LHCN-M2 (cell line): Measurements from ENCODE around the gene ABLIM2. TPM values are rescaled to one million over a fixed set of nuclear protein-coding genes. Genes with fewer than 3 reads are reported as not detected.

ENCODE experiments used
- DNase-seq: peaks from one replicate; pipeline ENCODE4 v3.0.0-alpha.2; 2012; ENCODE audit warnings: low read depth
- total RNA-seq: library from RNA; depleted of rRNA; stranded (reverse); fragments of >200 nt; gene quantifications from 2 replicates; pipeline ENCODE4 v1.2.3, GENCODE V29; 2014

The ABLIM2 gene
- total RNA-seq, 1 experiment from 2014 or later: 2.6 TPM

DNA sequence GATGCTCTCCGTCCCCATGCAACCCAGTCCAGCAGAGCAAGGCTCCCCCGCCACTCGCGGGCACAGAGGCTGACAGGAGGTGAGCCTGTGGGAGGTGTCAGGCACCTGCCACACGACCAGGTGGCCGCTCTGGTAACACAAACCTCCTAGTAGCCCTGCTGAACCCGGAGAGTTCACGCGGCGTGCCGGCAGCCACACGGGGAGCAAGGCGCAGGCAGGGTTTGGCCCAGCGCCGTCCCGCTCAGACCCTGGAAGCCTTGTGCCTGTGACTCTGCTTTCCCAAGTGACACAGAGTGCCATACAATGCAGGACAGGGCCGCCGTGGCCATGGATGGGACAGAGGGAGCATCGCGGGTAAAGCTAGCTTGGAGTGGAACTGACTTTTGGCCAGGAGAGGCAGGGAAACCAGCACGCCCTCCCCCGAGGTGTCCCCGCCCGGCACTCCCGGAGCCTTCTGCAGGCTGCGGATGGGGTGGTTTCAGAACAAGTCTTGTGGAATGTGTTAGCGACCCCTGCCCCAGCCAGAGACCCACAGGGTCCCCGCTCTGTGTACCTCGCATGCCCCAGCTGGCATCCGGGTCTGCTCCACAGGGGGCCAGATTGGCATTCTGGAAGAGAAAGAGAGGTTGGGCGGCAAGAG, 174.2 kb downstream of the ABLIM2 start:
- no peak for DNase-seq

GRCh38 chr4:7983296-7983695, 175.3 kb downstream of the ABLIM2 start:
- DNase-seq: no peak

DNA sequence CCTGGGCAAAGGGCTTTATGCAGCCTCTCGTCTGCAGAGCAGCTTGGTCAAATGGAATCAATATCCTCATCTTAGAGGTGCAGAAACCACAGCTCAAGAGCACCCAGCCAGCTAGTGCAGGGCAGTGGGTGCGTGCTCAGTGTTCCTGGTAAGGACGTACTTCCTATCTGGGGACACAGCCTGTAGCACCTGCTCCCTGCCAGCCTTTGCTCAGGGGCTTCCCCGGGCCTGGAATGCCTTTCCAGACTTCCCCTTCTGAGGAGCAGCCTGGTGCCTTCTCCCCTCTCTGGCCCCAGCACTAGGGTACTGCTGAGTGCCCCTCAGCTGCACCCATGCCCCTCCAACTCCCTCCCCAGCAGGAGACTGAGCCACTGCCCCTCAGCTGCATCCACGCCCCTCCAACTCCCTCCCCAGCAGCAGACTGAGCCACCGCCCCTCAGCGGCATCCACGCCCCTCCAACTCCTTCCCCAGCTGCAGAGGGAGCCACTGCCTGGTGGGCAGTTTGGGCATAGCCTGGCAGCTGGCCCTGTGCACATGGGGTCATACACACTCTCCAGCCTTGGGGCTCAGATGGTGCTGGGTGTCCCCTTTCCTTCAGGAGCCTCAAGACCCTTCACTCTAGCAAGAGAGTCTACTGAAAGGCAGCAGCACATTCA, 176.7 kb downstream of the ABLIM2 start:
- DNase-seq: no peak

DNA sequence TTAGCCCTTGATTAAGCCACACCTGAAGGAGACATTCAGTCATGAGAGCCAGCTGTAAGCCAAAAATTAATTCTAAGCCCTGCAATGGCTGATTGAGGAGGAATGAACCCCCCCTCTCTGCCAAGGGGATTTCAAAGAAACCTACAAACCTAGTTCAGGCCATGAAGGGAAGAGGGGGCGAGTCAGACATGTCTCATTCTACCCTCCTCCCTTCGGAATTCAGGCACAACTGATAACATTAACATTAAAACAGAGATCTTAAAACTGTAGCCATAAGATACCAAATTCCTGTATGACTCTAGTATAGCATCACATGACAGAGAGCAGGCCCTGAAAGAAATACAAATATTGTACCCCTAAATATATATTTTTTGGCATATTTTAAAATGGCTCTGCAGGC, 178.6 kb downstream of the ABLIM2 start:
- DNase-seq: no peak

GRCh38 chr4:7979652-7979968, 179.0 kb downstream of the ABLIM2 start:
- no peak for DNase-seq

DNA sequence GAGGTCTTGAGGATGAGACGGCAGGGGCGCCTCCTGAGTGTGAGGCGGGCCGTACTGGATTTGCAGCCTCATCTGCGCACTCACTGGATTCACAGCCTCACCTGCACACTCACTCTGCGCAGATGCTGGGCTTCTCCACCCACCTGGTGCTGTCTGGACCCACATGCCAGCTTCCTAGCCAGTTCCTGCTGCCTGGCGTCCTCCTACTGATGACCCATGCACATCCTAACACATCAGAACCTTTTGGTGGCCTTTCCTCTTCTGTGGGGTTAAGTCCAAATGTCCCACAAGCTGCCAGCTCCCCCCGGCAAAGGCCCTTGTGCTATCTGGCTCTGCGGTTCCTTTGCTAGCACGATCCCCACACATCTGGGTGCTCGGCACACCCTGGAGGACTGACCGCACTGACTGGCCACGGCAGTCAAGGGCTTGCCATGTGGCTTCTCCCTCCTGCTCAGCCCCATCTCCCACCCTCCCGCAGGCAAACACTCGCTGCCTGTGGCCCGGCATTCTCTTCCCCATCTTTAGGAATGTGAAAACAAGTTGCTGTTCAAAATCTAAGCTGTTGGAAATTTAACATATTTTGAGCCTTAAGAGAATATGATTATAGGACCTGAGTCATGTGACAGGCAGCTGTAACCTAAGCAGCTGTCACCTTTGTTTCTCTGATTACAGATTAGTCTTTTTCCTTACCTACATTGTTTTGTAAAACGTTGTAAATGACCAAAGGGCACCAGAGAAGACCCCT, 179.5 kb downstream of the ABLIM2 start:
- no peak for DNase-seq

DNA sequence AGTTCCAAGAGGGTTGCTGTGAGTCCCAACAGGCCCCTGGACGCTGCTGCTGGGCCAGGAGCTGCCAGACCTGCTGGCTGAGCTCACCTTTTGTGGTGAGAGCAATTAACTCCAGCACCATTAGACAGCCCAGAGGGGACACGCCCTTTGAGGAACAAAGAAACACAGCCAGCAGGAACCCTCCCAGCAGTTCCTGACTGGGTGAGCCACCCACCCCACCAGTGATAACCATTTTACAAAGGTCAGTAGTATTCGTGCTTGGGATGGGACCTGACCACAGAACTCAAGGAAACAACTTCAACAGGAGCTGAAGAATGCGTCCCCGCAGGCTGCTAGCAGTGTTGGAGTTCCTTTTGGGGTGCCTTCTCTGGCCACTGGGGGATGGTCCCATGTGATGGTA, 180.1 kb downstream of the ABLIM2 start:
- no peak for DNase-seq

DNA sequence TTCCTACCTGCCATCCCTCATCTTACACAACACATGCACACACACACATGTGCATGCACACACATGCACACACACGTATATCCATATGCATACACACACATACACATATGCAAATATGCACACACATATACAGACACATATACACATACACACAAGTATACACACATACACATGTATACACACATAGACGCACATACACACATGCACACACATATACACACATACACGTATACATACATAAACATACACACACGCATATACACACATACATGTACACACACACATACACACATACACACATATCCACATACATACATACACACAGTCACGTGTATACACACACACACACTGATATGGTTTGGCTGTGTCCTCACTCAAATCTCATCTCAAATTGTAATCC, 182.0 kb downstream of the ABLIM2 start:
- DNase-seq: no peak

GRCh38 chr4:7976025-7976424, 182.6 kb downstream of the ABLIM2 start:
- DNase-seq: no peak

DNA sequence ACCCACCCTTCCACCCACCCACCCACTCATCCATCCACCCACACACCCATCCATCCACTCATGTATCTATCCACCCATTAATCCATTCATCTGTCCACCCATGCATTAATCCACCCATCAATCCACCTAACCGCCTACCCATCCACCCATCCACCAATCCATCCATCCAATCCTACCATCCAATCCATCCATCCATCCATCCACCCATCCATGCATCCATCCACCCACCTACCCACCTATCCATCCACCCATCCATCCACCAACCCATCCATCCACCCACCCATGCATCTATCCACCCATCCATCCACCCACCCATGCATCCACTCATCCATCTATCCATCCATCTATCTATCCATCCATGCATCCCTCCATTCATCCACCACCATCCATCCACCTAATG, 184.2 kb downstream of the ABLIM2 start:
- no peak for DNase-seq

DNA sequence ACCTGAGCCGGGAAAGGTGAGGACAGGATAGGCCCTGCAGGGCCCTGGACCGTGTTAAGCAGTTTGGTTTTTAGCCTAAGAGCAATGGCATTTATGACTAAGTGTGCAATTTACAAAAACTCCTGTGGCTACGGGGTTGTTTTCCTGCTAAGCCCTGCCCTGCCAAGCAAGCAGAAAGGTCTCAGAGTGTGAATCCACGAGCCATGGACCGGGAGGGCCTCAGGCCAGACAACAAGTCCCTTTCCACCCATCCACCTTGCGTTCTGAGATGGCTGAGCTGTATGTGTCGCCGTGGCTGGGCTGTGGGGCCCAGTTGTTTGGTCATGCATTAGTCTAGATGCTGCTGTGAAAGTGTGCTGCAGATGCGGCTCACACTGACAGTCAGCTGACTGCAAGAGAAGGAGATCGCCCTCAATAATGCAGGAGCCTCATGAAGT, 185.1 kb downstream of the ABLIM2 start:
- DNase-seq: no peak

GRCh38 chr4:7971881-7972500, 186.6 kb downstream of the ABLIM2 start:
- no peak for DNase-seq

DNA sequence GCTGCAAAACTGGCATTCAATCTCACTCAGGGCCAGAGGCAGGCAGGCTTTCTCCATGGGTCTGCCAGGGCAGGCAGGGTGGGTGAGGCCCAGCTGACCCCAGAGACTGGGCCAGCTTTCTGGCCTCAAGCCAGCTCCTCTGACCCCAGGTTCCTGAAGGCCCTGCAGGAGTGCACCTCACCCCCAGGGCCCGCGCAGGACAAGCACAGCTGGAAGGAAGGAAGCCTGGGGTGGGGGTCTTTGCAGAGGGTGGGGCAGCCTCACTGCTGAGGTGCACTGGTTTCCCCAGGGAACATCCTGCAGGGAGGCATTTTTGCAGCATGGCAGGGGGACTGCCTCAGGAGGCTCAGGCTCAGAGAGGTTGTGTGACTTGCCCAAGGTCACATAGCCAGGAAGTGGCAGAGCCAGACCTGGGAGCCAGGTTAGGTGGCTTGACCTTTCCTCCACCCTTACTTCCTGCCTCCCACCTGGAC, 187.4 kb downstream of the ABLIM2 start:
- no peak for DNase-seq

DNA sequence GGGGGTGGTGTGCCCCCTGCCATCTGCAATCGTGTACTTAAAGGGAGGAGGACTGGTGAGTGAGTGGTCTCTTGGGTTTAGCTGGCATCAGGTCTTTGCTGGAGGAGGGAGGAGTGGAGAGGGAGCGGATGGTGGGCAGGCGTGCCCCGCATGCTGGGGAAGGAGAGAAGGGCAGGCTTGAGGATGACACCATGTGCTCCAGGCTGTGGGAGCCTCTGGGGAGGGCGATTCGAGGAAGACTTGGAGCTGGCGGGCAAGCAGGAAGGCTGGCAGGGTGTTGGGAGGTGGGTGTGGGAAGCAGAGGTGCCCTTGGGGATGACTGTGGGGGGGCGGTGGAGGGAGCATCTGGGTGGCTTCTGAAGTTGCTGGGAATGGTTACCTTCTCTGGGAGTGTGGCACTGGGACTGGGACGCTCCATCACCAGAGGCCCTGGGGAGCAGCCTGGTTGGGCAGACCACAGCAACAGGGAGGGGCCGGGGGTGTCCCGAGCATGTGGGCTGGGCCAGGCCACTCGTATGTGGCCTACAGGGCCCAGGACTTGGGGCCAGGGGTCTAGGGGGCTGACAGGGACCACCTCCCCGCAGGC, 188.2 kb downstream of the ABLIM2 start:
- no peak for DNase-seq

GRCh38 chr4:7968262-7968896, 190.2 kb downstream of the ABLIM2 start:
- DNase-seq: no peak

DNA sequence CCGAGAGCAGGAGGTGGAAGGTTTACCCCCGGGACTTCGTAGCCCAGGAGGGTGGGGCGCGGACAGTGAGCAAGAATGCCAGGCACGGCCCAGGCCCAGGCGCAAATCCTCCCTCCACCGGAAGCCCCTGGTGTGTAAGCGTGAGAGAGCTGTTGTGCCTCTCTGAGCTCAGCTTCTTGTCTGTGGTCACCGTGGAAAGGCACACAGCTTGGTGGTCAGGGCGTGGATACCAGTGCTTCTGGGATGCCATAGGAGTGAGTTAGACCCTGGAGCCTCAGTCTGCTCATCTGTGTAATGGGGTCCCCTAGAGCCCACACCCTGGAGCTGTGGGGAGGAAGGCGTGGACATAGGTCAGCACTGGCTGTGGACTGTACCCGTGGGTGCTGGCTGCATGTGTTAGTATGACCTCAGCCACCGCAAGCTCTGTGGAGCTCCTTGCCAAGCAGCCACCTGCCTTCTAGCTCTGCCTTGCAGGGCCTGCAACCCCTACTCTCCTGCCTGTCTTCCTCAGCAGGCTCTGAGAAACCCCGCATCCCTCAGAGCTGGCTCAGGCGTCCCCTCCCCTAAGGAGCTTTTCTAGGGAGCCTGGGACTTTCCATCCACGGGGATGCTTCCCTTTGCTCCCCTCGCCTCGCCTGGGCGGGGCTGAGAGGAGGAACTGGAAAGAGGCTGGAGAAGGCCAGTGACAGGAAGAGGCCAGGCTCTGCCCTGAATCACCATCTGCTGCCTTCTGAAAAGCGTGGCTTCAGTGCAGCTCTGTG, 190.9 kb downstream of the ABLIM2 start:
- no peak for DNase-seq

- DNase-seq: no peak
Measured at GRCh38 chr4:7967063-7967440, 191.6 kb downstream of the ABLIM2 start.

GRCh38 chr4:7966281-7967062, 192.1 kb downstream of the ABLIM2 start:
- no peak for DNase-seq

DNA sequence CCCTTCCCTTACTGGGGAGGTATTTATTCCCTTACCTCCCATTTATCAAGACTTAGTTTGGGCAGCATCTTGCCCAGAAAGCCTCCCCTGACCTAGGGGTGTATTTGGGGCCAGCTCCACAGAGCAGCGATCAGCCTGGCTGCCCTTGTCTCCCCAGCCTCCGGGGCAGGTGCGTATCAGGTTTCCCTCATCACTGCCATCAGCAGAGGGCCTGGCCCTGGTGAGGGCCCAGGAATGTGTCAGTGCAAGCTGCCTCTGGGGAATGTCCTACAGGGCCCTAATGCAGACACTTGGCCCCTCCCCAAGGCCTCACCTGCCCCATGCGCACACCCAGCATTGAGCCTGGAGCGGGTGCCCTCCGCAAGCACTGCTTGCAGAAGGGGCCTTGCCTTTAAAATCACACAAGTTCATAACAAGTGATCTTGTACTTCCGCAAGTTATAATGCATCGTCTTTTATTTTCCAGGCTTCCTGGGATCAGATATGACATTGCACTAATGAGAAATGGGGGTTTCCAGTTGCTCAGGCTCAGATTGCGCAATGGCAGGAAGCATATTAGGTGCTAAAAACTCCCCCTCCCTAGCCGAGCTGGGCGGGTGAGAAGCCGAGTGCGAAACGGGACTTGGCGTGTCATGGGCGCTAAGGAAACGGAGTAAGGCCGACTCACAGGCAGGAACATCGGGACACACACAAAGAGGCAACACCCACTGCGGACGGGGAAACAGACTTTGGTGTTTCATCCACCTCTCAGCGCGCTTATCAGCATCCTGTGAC, 193.5 kb downstream of the ABLIM2 start:
- DNase-seq: no peak
